Glutamatergic neuron (in vitro differentiated cells): ENCODE results near the gene IL6R. TPM values are rescaled to one million over a fixed set of nuclear protein-coding genes. Genes with fewer than 3 reads are reported as not detected.

Source experiments
- DNase-seq: peaks from one replicate; pipeline ENCODE4 v3.0.0; 2022
- H3K27ac Mint-ChIP-seq: one replicate; pipeline ENCODE4 v1.8.0; 2020; ENCODE audit warnings: mild to moderate bottlenecking, mixed read lengths, inconsistent platforms; ENCODE audit not compliant: unreplicated experiment
- H3K27me3 Mint-ChIP-seq: one replicate; pipeline ENCODE4 v1.8.0; 2020; ENCODE audit warnings: mild to moderate bottlenecking, moderate library complexity, mixed read lengths, inconsistent platforms; ENCODE audit not compliant: unreplicated experiment
- H3K36me3 Mint-ChIP-seq: one replicate; pipeline ENCODE4 v1.8.0; 2020; ENCODE audit warnings: mild to moderate bottlenecking, mixed read lengths, inconsistent platforms; ENCODE audit not compliant: unreplicated experiment
- H3K4me1 Mint-ChIP-seq: one replicate; pipeline ENCODE4 v1.8.0; 2020; ENCODE audit warnings: mild to moderate bottlenecking, low read depth, mixed read lengths, inconsistent platforms; ENCODE audit not compliant: unreplicated experiment
- H3K4me3 Mint-ChIP-seq: one replicate; pipeline ENCODE4 v1.8.0; 2020; ENCODE audit warnings: mild to moderate bottlenecking, mixed read lengths, inconsistent platforms; ENCODE audit not compliant: unreplicated experiment
- H3K9me3 Mint-ChIP-seq: one replicate; pipeline ENCODE4 v1.8.0; 2020; ENCODE audit warnings: mild to moderate bottlenecking, moderate library complexity, mixed read lengths, inconsistent platforms; ENCODE audit not compliant: unreplicated experiment
- total RNA-seq: library from RNA; stranded (reverse); fragmentation: NEBNext Ultra II Directional; extraction: Animal tissue kit (Norgen Biotek cat#: 25700); gene quantifications from one replicate; pipeline ENCODE4 v1.2.1, GENCODE V29; 2021; ENCODE audit not compliant: unreplicated experiment
- TF ChIP-seq, protein P1 (sequence below): fragments of 200-600 bp; sonication (generic); IDR thresholded peaks from one replicate; pipeline ENCODE4 v1.5.0; 2021; ENCODE audit not compliant: partially characterized antibody, unreplicated experiment

IL6R gene
- total RNA-seq, 1 donor from 2014 or later: 1.6 TPM

DNA sequence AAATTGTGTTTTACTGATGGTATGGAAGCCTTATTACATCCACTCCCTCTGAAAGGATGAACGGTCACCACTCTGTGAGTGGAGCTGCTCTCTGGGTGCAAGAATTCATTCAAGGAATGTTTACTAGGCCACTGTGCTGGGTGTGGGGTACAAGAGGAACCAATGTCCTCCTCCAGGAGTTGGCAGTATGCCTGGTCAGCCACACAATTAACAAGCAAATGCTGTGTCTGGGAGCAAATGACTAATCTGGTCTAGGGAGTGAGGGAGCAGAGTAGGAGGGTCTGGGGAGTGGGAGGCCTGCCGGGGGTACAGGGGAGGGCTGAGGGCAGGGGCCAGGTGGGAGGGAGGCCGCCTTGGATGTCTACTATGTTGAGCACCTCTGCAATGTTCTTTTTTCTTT, 69.7 kb downstream of the IL6R start:
- TF ChIP-seq, protein P1, sequence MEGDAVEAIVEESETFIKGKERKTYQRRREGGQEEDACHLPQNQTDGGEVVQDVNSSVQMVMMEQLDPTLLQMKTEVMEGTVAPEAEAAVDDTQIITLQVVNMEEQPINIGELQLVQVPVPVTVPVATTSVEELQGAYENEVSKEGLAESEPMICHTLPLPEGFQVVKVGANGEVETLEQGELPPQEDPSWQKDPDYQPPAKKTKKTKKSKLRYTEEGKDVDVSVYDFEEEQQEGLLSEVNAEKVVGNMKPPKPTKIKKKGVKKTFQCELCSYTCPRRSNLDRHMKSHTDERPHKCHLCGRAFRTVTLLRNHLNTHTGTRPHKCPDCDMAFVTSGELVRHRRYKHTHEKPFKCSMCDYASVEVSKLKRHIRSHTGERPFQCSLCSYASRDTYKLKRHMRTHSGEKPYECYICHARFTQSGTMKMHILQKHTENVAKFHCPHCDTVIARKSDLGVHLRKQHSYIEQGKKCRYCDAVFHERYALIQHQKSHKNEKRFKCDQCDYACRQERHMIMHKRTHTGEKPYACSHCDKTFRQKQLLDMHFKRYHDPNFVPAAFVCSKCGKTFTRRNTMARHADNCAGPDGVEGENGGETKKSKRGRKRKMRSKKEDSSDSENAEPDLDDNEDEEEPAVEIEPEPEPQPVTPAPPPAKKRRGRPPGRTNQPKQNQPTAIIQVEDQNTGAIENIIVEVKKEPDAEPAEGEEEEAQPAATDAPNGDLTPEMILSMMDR: no peak
- no peak for DNase-seq
- no peaks in the 10 kb centered on the region for H3K27me3 Mint-ChIP-seq
- H3K4me3 Mint-ChIP-seq: no peak overlapping the region
- no peak overlapping the region for H3K27ac Mint-ChIP-seq
- H3K9me3 Mint-ChIP-seq: no peaks in the 10 kb centered on the region
- peaks cover 2% of the 10 kb centered on the region for H3K4me1 Mint-ChIP-seq
- H3K36me3 Mint-ChIP-seq: no peaks in the 10 kb centered on the region

DNA sequence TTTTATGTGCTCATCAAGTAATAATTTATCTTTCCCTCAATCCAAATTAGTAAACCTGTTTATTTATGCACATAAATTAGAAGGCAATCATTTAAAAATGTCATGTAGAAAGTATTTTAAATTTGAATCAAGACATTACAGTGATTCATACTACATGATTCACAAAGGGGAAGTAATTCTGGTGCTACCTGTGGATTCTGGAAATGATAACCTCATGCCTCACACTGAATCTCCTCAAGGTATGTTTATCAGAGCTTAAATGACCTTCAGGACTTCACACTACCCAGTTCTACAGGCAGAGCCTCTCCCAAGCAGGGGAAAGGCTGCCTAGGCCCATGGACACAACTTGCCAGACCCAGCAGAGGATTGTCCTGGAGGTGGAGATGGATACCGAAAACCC, 71.6 kb downstream of the IL6R start:
- Mint-ChIP-seq H3K4me3 (no peak overlapping the region), H3K27me3 (peaks cover 7% of the 10 kb centered on the region), H3K4me1 (peaks cover 20% of the 10 kb centered on the region), H3K27ac (no peak overlapping the region), H3K9me3 (peaks cover 10% of the 10 kb centered on the region), H3K36me3 (no peaks in the 10 kb centered on the region)
- no peak for DNase-seq
- TF ChIP-seq, protein P1: no peak

DNA sequence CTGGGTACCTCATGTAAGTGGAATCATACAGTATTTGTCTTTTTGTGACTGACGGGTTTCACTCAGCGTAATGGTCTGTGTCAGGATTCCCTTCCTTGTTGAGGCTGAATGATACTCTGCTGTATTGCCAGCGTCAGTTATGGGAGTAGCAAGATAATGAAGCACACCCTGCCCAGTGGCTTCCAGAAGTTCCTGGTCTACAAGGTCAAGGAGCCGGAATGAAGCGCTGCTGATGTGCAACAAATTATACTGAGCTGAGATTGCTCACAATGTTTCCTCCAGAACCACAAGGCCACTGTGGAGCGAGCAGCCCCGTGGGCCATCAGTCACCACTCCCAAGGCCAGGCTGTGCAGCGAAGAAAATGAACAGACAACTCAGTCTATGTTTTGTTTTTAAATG, 72.9 kb downstream of the IL6R start:
- Mint-ChIP-seq H3K27ac (no peak overlapping the region), H3K4me1 (peaks cover 21% of the 10 kb centered on the region), H3K9me3 (peaks cover 10% of the 10 kb centered on the region), H3K36me3 (no peaks in the 10 kb centered on the region), H3K27me3 (peaks cover 7% of the 10 kb centered on the region), H3K4me3 (no peak overlapping the region)
- TF ChIP-seq, protein P1: no peak
- DNase-seq: no peak

DNA sequence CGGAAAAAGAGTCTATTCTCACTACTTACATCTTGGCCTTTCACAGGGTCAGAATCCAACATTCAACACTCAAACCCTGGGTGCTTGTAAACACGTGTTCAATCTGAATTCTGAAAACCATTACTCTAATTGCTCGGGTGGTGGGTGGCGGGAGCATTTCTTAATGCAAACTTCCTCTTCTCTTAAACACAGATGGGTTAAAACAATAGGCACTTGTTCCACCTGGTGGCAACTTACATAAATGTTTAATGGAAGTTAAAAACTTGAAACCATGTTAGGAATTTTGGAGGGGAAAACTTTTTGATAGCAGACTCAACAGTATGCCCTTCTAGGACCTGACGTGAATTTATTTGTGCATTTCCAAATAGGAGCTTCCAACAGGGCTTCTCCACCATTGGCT, 73.5 kb downstream of the IL6R start:
- H3K27ac Mint-ChIP-seq: no peak overlapping the region
- H3K4me3 Mint-ChIP-seq: no peak overlapping the region
- H3K27me3 Mint-ChIP-seq: peaks cover 9% of the 10 kb centered on the region
- H3K36me3 Mint-ChIP-seq: no peaks in the 10 kb centered on the region
- TF ChIP-seq, protein P1: no peak
- peaks cover 10% of the 10 kb centered on the region for H3K9me3 Mint-ChIP-seq
- peaks cover 21% of the 10 kb centered on the region for H3K4me1 Mint-ChIP-seq
- no peak for DNase-seq

DNA sequence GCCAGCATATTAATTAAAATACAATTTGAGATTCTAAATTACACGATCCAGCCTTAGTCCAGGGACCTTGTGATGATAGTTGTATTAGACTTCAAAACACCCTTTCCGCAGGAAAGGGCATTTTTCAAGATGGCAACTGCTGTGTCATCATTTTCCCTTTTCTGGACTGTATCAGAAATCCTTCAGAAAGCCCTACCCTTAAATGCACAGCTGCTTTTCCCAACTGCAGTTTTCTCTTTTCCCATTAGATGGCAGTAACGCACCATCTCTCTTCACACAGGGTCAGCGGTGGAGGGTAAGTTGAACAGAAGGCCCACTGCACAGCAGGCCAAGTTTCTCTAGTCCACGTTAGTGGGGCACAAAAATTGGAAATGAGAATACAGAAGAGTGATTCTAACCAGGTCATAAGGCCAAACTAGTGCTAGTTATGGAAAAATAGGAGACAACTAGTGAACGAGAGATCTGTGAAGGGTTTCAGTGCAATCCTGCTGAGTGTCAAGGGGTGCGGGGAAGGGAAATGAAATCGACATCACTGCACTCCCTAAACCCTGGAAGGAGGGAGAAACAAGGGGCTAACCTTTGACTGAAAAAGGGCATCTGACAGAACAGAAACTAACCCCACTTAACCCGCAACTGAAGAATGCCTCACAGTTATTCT, 74.8 kb downstream of the IL6R start:
- peak overlapping the region; percentile 78 for H3K4me3 Mint-ChIP-seq
- TF ChIP-seq, protein P1: peak; percentile 86
- peaks cover 9% of the 10 kb centered on the region for H3K27me3 Mint-ChIP-seq
- peaks cover 10% of the 10 kb centered on the region for H3K9me3 Mint-ChIP-seq
- peak; percentile 59 for DNase-seq
- H3K4me1 Mint-ChIP-seq: peaks cover 21% of the 10 kb centered on the region
- no peaks in the 10 kb centered on the region for H3K36me3 Mint-ChIP-seq
- H3K27ac Mint-ChIP-seq: peak overlapping the region; percentile 95
